Vagina (tissue), 2 donors: ENCODE results near the gene RCOR1. TPM values are rescaled to one million over a fixed set of nuclear protein-coding genes. Genes with fewer than 3 reads are reported as not detected.

Experiments used
- DNase-seq, 2 donors: peaks; one replicate each; pipeline ENCODE4 v3.0.0-alpha.2; 2017; ENCODE audit errors: extremely low spot score in 2 of 2
- H3K27ac ChIP-seq: fragments of 200-600 bp; sonication (generic); one replicate; pipeline ENCODE4 v1.5.1; 2019
- H3K27me3 ChIP-seq: fragments of 200-600 bp; sonication (generic); one replicate; pipeline ENCODE4 v1.5.1; 2019
- H3K36me3 ChIP-seq, 2 donors: fragments of 200-600 bp; sonication (generic); one replicate each; pipeline ENCODE4 v1.5.1; 2017 to 2019
- H3K4me1 ChIP-seq: fragments of 200-600 bp; sonication (generic); one replicate; pipeline ENCODE4 v1.5.1; 2019
- H3K4me3 ChIP-seq, 2 donors: fragments of 200-600 bp; sonication (generic); 1 replicate in 1 of 2; 2 replicates in 1 of 2; pipeline ENCODE4 v1.5.1; 2016 to 2019
- H3K9me3 ChIP-seq: fragments of 200-600 bp; sonication (generic); one replicate; pipeline ENCODE4 v1.5.1; 2019
- POLR2A ChIP-seq, 2 donors: fragments of 450-650 bp; IDR thresholded peaks; one replicate each; pipeline ENCODE4 v1.6.1; 2017; ENCODE audit warnings: antibody characterized with exemption in 2 of 2, mild to moderate bottlenecking in 2 of 2, moderate library complexity in 2 of 2
- POLR2AphosphoS5 ChIP-seq, 2 donors: sonication (generic); formaldehyde crosslinking; IDR thresholded peaks; one replicate each; pipeline ENCODE4 v1.9.0; 2017; ENCODE audit warnings: antibody characterized with exemption in 2 of 2, mild to moderate bottlenecking in 2 of 2, low read depth in 1 of 2; ENCODE audit not compliant: insufficient read depth in 1 of 2
- intact Hi-C: fragments of 100-400 bp; cut with DNase I; formaldehyde crosslinking; loops from one replicate; pipeline ENCODE4 v1.15.1; 2023
- total RNA-seq: library from RNA; depleted of rRNA; stranded (reverse); fragments of >200 nt; gene quantifications from one replicate; pipeline ENCODE4 v1.2.3, GENCODE V29; 2016
- TF ChIP-seq, protein P1 (sequence below), 3 experiments: fragments of 450-650 bp in 2 of 3; fragments of 200-600 bp in 1 of 3; sonication (generic) in 1 of 3; IDR thresholded peaks; one replicate each; pipeline ENCODE4 v1.5.1; 2017 to 2019; ENCODE audit warnings: antibody characterized with exemption in 3 of 3, mild to moderate bottlenecking in 2 of 3, moderate library complexity in 2 of 3

The RCOR1 gene
- total RNA-seq, 1 donor from 2014 or later: 24.3 TPM

DNA sequence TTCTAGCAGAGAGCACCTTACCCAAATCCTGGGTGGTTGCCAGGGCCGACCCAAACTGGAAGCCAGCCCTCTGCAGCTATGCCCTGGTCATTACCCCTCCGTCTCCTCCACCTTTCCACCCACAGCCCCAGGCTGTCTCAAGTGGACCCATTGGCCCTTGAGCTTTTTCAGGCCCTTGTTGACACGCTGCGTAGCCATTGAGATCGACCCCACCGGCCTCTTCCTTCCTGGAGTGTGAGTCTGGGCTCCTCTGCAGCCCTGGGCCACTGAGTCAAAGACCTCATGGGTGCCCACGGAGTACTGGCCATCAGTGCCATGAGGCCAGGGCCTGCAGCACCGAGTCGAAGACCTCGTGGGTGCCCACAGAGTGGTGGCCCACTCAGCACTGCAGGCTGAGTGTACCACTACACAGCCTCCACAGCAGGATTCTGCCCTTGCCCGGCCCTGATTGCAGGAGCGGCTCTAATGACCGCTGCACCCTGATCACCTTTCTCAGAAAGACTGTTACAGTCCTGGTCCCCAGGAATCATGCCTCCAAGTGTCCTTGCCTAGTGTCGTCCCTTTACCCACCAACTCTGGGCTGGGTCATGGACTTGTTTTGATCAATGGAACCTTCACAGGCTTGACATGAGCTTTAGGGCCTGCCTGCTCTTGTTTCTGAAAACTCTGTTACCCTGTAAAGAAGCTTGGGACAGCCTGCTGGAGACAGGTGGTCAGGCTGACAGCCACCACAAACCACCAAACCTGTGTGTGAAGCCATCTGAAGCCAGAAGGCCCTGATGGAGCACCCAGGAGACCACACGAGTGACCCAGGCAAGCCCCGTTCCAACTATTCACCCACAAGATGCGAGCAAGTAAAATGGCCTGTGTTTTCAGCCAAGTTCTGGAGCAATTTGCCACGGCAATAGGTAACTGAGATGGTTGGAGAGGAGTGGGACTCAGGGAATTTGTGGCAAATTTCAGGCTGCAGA is 145.2 kb downstream of the RCOR1 start:
- DNase-seq: no peak
- H3K36me3 ChIP-seq: peaks cover 0 to 5% of the 10 kb centered on the region in 2 donors
- H3K4me3 ChIP-seq: no peak overlapping the region
- H3K27me3 ChIP-seq: no peaks in the 10 kb centered on the region
- no peaks in the 10 kb centered on the region for H3K4me1 ChIP-seq
- TF ChIP-seq POLR2AphosphoS5 (IDR thresholded peaks at IDR 0.05; ENCODE audit: insufficient read depth in 1 of 2, low read depth in 1 of 2): no peak
- TF ChIP-seq, protein P1, sequence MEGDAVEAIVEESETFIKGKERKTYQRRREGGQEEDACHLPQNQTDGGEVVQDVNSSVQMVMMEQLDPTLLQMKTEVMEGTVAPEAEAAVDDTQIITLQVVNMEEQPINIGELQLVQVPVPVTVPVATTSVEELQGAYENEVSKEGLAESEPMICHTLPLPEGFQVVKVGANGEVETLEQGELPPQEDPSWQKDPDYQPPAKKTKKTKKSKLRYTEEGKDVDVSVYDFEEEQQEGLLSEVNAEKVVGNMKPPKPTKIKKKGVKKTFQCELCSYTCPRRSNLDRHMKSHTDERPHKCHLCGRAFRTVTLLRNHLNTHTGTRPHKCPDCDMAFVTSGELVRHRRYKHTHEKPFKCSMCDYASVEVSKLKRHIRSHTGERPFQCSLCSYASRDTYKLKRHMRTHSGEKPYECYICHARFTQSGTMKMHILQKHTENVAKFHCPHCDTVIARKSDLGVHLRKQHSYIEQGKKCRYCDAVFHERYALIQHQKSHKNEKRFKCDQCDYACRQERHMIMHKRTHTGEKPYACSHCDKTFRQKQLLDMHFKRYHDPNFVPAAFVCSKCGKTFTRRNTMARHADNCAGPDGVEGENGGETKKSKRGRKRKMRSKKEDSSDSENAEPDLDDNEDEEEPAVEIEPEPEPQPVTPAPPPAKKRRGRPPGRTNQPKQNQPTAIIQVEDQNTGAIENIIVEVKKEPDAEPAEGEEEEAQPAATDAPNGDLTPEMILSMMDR (IDR thresholded peaks at IDR 0.05): no peak
- TF ChIP-seq POLR2A (IDR thresholded peaks at IDR 0.05): no peak
- H3K9me3 ChIP-seq: peaks cover 4% of the 10 kb centered on the region
- intact Hi-C loops: no loop called here
- H3K27ac ChIP-seq: no peak overlapping the region

DNA sequence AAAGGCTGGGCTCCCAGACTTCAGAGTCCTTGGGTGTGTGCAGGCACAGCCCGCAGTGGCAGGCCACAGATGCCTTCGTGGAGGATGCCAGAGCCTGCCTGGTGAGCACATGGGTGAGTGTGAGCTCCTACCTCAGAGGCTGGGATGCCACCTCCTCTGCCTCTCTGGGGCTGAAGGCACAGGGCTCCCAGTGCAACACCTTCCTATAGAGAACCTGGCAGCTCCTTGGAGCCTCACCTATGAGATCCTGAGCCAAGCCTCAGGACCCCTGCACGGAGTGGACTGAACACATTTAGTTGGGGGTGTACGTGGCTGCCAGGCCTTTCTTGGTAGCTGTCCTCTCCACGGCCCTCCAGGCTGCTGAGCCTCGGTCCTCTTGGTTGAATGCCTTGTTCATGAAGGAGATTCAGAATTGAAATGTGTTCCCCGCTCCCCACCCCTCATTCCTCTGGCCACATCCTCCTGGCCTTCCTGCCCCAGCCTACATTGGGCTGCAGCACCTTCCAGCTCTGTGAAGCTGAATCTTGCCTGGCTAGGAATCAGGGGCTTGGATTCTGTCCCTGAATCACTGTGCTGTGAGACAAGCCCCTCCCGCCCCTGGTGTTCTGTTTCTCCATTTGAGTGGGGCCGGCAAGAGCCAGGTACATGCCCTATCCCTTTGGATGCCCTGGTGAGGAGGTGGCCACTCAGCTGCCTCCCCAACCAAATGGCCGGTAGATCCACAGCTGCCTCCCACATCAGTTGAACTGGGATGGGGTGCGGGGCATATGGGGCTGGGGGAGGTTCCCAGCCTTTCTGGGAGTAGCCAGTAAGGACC is 146.1 kb downstream of the RCOR1 start:
- Histone ChIP-seq H3K4me3 (no peak overlapping the region), H3K36me3 (peaks cover 0 to 5% of the 10 kb centered on the region in 2 donors), H3K4me1 (no peaks in the 10 kb centered on the region), H3K27me3 (no peaks in the 10 kb centered on the region), H3K27ac (no peak overlapping the region), H3K9me3 (peaks cover 4% of the 10 kb centered on the region)
- TF ChIP-seq, protein P1 (IDR thresholded peaks at IDR 0.05): no peak
- TF ChIP-seq POLR2A (IDR thresholded peaks at IDR 0.05): no peak
- no peak for TF ChIP-seq POLR2AphosphoS5 (IDR thresholded peaks at IDR 0.05; ENCODE audit: insufficient read depth in 1 of 2, low read depth in 1 of 2)
- intact Hi-C loops: no loop called here
- DNase-seq: no peak

DNA sequence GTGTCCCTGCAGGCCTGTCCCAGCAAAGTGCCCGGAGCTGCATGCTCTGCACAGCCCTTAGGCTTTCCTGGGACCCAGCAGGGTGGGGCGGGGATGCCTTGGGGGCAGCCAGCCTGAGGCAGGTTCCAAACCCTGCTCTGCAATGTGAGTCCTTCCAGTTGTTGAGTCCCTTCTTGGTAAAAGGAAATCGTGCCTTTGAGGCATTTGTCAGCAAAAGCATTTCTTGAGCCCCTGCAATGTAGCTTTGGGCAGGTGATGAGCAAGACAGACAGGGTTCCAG is 146.7 kb downstream of the RCOR1 start:
- Histone ChIP-seq H3K27ac (no peak overlapping the region), H3K4me1 (no peaks in the 10 kb centered on the region), H3K36me3 (peaks cover 0 to 5% of the 10 kb centered on the region in 2 donors), H3K9me3 (peaks cover 4% of the 10 kb centered on the region), H3K4me3 (no peak overlapping the region), H3K27me3 (no peaks in the 10 kb centered on the region)
- intact Hi-C loops: no loop called here
- no peak for DNase-seq
- TF ChIP-seq POLR2A (IDR thresholded peaks at IDR 0.05) (no peak), POLR2AphosphoS5 (IDR thresholded peaks at IDR 0.05; ENCODE audit: insufficient read depth in 1 of 2, low read depth in 1 of 2) (no peak)
- TF ChIP-seq, protein P1 (IDR thresholded peaks at IDR 0.05): no peak

DNA sequence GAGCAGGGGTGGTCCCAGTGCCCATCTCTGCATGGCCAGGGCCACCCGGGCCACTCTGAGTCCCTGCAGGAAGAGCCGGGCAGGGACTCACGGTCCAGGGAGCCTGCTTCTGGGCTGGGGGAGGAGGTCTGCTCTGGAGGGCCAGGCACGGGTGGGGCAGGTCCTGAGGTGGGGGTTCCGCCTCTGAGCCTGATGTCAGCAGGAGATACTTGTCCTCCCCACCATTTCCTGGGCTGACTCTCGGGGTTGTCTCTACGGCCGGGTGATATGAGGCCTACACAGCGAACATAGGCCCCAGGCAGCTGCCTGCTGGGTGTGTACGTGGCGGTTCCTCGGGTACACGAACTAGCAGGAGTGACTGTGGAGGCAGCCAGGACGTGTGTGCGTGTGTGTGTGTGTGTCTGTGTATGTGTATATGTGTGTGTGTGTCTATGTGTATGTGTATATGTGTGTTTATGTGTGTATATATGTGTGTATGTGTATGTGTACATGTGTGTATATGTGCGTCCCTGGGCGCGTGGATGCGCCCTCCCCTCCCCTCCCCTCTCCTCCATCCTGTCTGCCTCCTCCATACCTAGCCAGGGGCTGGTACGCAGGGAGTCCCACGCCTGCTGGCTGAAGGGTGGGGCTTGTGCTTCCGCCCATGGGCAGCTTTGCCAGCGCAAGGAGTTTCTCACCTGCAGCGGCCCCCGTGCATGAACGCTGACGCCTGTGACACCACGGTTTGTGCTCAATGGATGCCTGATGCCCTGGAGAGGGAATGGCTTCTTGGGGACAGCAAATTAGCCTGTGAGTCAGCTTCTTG is 154.4 kb downstream of the RCOR1 start:
- Histone ChIP-seq H3K36me3 (no peaks in the 10 kb centered on the region), H3K4me3 (no peak overlapping the region), H3K27me3 (no peaks in the 10 kb centered on the region), H3K27ac (no peak overlapping the region), H3K4me1 (no peaks in the 10 kb centered on the region), H3K9me3 (no peaks in the 10 kb centered on the region)
- no peak for DNase-seq
- TF ChIP-seq POLR2A (IDR thresholded peaks at IDR 0.05): no peak
- TF ChIP-seq, protein P1 (IDR thresholded peaks at IDR 0.05): no peak
- TF ChIP-seq POLR2AphosphoS5 (IDR thresholded peaks at IDR 0.05; ENCODE audit: insufficient read depth in 1 of 2, low read depth in 1 of 2): no peak
- intact Hi-C loops: no loop called here
